SU-DHL-6 (cell line): Measurements from ENCODE around the gene ACAP3.

ENCODE experiments used
- H2AFZ ChIP-seq: fragments of 200-600 bp; sonication (generic); 2 replicates; pipeline ENCODE4 v1.6.1; 2014; ENCODE audit warnings: low read depth, mild to moderate bottlenecking, moderate library complexity, mixed read lengths, antibody characterized with exemption, low read length; ENCODE audit not compliant: severe bottlenecking
- H3F3A ChIP-seq: fragments of 200-600 bp; shearing (Covaris generic); 2 replicates; pipeline ENCODE4 v1.6.0; 2016; ENCODE audit warnings: antibody characterized with exemption, mild to moderate bottlenecking; ENCODE audit not compliant: insufficient read depth
- H3K27ac ChIP-seq: fragments of 200-600 bp; sonication (generic); 2 replicates; pipeline ENCODE4 v1.5.1; 2016; ENCODE audit warnings: low read depth, mild to moderate bottlenecking, low read length, moderate library complexity, mixed read lengths
- H3K27me3 ChIP-seq: fragments of 200-600 bp; sonication (generic), shearing (Covaris generic); 2 replicates; pipeline ENCODE4 v1.6.0; 2014; ENCODE audit warnings: mild to moderate bottlenecking, low read length
- H3K36me3 ChIP-seq: fragments of 200-600 bp; sonication (generic); 2 replicates; pipeline ENCODE4 v1.6.1; 2014; ENCODE audit warnings: mild to moderate bottlenecking, low read length, mixed read lengths
- H3K4me2 ChIP-seq: fragments of 300-600, 200-600 bp; shearing (Covaris generic), sonication (generic); 2 replicates; pipeline ENCODE4 v1.6.0; 2014; ENCODE audit warnings: low read length, low read depth, mild to moderate bottlenecking; ENCODE audit not compliant: poor library complexity, severe bottlenecking
- H3K4me3 ChIP-seq: fragments of 200-600 bp; sonication (generic); 2 replicates; pipeline ENCODE4 v1.5.1; 2014; ENCODE audit warnings: antibody characterized with exemption, low read length, mild to moderate bottlenecking, mixed read lengths; ENCODE audit not compliant: insufficient read depth, poor library complexity, severe bottlenecking
- H3K79me2 ChIP-seq: fragments of 200-600 bp; sonication (generic); 2 replicates; pipeline ENCODE4 v1.6.1; 2014; ENCODE audit warnings: mild to moderate bottlenecking, low read length, moderate library complexity; ENCODE audit not compliant: insufficient read depth
- H3K9ac ChIP-seq: fragments of 200-600 bp; sonication (generic); 2 replicates; pipeline ENCODE4 v1.7.0; 2014; ENCODE audit warnings: mild to moderate bottlenecking, low read length
- H3K9me2 ChIP-seq: fragments of 200-600 bp; sonication (generic); replicated peaks from 2 replicates; pipeline ENCODE4 v1.6.1; 2014; ENCODE audit warnings: low read length; ENCODE audit not compliant: insufficient read depth
- H3K9me3 ChIP-seq: fragments of 200-600 bp; sonication (generic); 2 replicates; pipeline ENCODE4 v1.6.1; 2014; ENCODE audit warnings: low read length, mixed read lengths; ENCODE audit not compliant: insufficient read depth
- H4K20me1 ChIP-seq: fragments of 200-600 bp; sonication (generic); 2 replicates; pipeline ENCODE4 v1.6.1; 2014; ENCODE audit warnings: low read depth, mild to moderate bottlenecking, antibody characterized with exemption, low read length, moderate library complexity, mixed read lengths
- EZH2phosphoT487 ChIP-seq: fragments of 200-600 bp; sonication (generic), shearing (Covaris generic); conservative IDR thresholded peaks from 2 replicates; pipeline ENCODE4 v1.6.1; 2018; ENCODE audit warnings: mild to moderate bottlenecking, antibody characterized with exemption, low read length, moderate library complexity, mixed read lengths
- TF ChIP-seq, protein P1 (sequence below): fragments of 200-600 bp; sonication (generic); IDR thresholded peaks from one replicate; pipeline ENCODE4 v1.5.1; 2017; ENCODE audit warnings: antibody characterized with exemption, mild to moderate bottlenecking, low read length, moderate library complexity; ENCODE audit not compliant: insufficient read depth, poor library complexity, severe bottlenecking

ACAP3 gene

DNA sequence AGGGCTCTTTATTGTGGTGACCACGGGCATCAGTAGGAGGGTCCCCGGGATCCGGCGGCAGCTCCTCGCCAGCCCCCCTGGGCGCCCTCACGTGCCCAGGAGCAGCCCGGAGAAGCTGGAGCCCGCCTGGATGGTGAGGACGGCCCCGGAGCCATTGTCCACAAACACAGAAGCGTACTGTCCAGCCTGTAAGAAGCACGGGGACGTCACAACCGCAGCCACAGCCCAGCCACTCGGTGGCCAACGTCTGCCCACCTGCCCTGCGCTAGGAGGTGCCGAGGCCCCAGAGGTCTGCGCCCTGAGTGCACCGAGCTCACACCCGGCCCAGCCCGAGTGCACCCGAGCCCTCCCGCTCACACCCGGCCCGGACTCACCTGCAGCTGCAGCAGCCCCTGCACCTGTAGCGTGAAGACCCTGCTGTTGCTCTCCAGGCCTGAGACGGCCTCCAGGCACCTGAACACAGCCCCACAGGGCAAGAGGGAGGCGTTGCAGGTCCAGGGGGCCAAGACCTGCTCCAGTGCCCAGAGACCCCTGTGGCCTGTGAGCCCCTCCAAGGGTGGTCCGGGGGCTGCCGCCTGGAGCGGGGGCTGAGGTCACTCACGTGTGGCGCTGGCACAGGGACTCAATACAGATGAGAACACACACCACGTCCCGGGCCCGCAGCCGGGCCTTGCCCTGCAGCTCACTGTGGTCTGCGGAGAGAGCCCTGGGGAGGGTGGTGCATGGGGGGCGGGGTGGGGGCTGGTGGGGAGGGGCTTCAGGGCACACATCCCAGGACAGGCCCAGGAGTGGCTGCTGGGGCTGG, 65.1 kb downstream of the ACAP3 start:
- TF ChIP-seq, protein P1, sequence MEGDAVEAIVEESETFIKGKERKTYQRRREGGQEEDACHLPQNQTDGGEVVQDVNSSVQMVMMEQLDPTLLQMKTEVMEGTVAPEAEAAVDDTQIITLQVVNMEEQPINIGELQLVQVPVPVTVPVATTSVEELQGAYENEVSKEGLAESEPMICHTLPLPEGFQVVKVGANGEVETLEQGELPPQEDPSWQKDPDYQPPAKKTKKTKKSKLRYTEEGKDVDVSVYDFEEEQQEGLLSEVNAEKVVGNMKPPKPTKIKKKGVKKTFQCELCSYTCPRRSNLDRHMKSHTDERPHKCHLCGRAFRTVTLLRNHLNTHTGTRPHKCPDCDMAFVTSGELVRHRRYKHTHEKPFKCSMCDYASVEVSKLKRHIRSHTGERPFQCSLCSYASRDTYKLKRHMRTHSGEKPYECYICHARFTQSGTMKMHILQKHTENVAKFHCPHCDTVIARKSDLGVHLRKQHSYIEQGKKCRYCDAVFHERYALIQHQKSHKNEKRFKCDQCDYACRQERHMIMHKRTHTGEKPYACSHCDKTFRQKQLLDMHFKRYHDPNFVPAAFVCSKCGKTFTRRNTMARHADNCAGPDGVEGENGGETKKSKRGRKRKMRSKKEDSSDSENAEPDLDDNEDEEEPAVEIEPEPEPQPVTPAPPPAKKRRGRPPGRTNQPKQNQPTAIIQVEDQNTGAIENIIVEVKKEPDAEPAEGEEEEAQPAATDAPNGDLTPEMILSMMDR: no peak
- TF ChIP-seq EZH2phosphoT487: no peak
- Histone ChIP-seq H3F3A (no peaks in the 10 kb centered on the region), H3K79me2 (no peaks in the 10 kb centered on the region), H3K9me2 (no peaks in the 10 kb centered on the region), H3K27ac (no peak overlapping the region), H3K9ac (no peak overlapping the region), H3K9me3 (no peaks in the 10 kb centered on the region), H4K20me1 (no peaks in the 10 kb centered on the region), H3K4me2 (no peak overlapping the region), H2AFZ (no peak overlapping the region), H3K4me3 (no peak overlapping the region), H3K27me3 (no peaks in the 10 kb centered on the region), H3K36me3 (no peaks in the 10 kb centered on the region)
